ENCODE data around the gene PI4KA. TPM values are rescaled to one million over a fixed set of nuclear protein-coding genes. Genes with fewer than 3 reads are reported as not detected.

PI4KA gene
- total RNA-seq, 6 experiments from 2014 or later = 51.0 to 61.3 (median 57.2) TPM

DNA sequence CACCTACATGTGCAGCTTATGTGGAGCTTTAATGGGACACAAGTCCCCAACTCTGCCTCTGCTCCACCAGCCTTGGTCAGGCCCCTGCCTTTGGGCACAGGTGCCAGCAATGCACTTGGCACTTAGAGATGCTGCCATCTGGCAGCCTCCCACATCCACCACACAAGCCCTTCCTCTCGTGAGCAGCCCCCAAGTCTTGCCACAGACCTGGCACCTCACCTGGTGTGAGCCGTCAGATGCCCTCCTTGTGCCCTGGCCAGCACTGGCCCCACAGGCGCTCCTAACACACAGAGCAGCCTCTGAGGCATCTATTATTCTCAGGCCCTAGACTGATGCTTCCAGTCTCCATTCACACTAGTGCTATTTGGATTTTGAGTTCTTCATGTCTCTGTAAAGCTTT, 109.2 kb downstream of the PI4KA start:
- Mint-ChIP-seq H3K36me3 (ENCODE audit: low read depth) (peaks cover 12% of the 10 kb centered on the region; the same call in 1 of the 2 replicates), H3K4me1 (ENCODE audit: low read depth) (peaks cover 14% of the 10 kb centered on the region), H3K9me3 (no peaks in the 10 kb centered on the region), H3K4me3 (no peak overlapping the region), H3K27ac (no peak overlapping the region), H3K27me3 (ENCODE audit: insufficient read depth) (peaks cover 1% of the 10 kb centered on the region)
- TF ChIP-seq, protein P1, sequence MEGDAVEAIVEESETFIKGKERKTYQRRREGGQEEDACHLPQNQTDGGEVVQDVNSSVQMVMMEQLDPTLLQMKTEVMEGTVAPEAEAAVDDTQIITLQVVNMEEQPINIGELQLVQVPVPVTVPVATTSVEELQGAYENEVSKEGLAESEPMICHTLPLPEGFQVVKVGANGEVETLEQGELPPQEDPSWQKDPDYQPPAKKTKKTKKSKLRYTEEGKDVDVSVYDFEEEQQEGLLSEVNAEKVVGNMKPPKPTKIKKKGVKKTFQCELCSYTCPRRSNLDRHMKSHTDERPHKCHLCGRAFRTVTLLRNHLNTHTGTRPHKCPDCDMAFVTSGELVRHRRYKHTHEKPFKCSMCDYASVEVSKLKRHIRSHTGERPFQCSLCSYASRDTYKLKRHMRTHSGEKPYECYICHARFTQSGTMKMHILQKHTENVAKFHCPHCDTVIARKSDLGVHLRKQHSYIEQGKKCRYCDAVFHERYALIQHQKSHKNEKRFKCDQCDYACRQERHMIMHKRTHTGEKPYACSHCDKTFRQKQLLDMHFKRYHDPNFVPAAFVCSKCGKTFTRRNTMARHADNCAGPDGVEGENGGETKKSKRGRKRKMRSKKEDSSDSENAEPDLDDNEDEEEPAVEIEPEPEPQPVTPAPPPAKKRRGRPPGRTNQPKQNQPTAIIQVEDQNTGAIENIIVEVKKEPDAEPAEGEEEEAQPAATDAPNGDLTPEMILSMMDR (IDR thresholded peaks at IDR 0.05) = no peak
- no peak for DNase-seq

DNA sequence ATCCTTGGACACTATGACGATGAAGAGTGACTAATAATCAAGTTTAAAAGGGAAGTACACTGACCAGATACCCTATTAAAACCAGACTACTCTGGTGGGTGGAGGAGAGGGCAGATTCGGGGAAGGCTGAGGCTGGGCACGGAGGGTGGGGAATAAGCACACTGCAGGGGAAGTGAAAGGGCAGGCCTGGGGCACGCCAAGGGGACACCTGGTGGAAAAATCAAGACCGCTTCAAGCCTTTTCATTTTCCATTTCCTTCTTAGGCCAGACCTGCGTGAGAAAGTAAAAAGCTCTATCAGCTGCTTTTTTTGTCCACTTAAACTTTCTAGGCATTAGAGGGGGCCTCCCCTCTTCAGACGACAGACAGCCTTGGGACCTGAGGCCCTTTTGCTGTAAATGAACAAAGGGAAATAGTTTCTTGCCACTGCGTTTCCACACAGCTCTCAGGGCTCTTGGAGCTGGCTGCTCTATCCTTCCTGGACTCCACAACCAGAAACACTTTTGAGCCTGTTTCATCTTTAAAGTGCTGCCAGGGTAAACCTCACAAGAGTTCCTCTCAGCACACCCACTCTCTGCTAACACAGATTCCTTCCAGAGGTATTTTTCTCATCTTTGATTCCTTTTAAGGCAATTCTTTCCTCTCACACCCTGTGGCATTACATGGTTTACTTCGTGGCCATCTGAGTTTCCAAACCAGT, 109.7 kb downstream of the PI4KA start:
- no peaks in the 10 kb centered on the region for H3K9me3 Mint-ChIP-seq
- TF ChIP-seq, protein P1 (IDR thresholded peaks at IDR 0.05) = no peak
- peaks cover 1% of the 10 kb centered on the region for H3K27me3 Mint-ChIP-seq (ENCODE audit: insufficient read depth)
- H3K36me3 Mint-ChIP-seq (ENCODE audit: low read depth) = peaks cover 12% of the 10 kb centered on the region; the same call in 1 of the 2 replicates
- no peak for DNase-seq
- peaks cover 14% of the 10 kb centered on the region for H3K4me1 Mint-ChIP-seq (ENCODE audit: low read depth)
- H3K27ac Mint-ChIP-seq = no peak overlapping the region
- H3K4me3 Mint-ChIP-seq = no peak overlapping the region

DNA sequence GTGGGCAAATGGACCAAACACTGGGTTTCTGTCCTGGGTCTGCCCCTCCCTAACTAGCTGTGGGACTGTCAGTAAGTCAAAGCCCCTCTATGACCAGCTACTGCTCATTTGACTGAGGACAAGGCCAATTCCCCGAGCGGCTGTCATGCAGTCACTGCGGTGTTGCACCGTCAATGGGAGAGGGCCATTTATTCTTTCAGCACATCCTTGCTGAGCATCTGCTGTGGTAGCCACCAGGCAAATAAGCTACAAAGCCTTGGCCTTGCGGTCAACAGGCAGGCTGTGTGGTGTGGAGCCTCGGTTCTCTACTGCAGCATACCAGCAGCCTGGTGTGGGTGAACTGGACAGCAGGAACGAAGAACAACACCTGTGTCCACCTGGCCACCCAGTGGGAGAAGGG, 110.5 kb downstream of the PI4KA start:
- H3K36me3 Mint-ChIP-seq (ENCODE audit: low read depth) = peaks cover 11% of the 10 kb centered on the region; the same call in 1 of the 2 replicates
- H3K4me3 Mint-ChIP-seq = no peak overlapping the region
- H3K9me3 Mint-ChIP-seq = no peaks in the 10 kb centered on the region
- H3K27ac Mint-ChIP-seq = no peak overlapping the region
- peaks cover 14% of the 10 kb centered on the region for H3K4me1 Mint-ChIP-seq (ENCODE audit: low read depth)
- peaks cover 1% of the 10 kb centered on the region for H3K27me3 Mint-ChIP-seq (ENCODE audit: insufficient read depth)
- DNase-seq = no peak
- TF ChIP-seq, protein P1 (IDR thresholded peaks at IDR 0.05) = no peak

DNA sequence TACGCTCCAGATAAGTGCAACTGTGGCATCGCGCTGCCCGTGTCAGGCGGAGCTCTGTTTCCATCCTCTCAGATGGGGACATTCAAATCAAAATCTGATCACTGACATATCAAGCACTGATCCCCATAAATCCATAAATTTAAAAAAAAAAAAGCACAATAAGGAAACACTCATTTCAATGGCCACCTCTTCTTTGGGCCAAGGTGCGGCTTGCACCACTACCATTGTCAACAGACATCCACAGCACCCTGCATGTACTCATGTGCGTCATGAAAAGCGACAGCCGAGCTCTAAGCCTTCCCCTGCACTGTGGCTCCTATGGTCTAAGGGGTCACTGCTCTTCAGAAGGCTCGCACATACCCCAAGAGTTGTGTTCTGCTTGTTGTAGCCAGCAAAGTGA, 111.4 kb downstream of the PI4KA start:
- DNase-seq = no peak
- Mint-ChIP-seq H3K4me1 (ENCODE audit: low read depth) (peaks cover 14% of the 10 kb centered on the region), H3K27me3 (ENCODE audit: insufficient read depth) (peaks cover 1% of the 10 kb centered on the region; the same call in 1 of the 2 replicates), H3K36me3 (ENCODE audit: low read depth) (peaks cover 6% of the 10 kb centered on the region; the same call in 1 of the 2 replicates), H3K4me3 (no peak overlapping the region), H3K9me3 (no peaks in the 10 kb centered on the region), H3K27ac (no peak overlapping the region)
- TF ChIP-seq, protein P1 (IDR thresholded peaks at IDR 0.05) = no peak

DNA sequence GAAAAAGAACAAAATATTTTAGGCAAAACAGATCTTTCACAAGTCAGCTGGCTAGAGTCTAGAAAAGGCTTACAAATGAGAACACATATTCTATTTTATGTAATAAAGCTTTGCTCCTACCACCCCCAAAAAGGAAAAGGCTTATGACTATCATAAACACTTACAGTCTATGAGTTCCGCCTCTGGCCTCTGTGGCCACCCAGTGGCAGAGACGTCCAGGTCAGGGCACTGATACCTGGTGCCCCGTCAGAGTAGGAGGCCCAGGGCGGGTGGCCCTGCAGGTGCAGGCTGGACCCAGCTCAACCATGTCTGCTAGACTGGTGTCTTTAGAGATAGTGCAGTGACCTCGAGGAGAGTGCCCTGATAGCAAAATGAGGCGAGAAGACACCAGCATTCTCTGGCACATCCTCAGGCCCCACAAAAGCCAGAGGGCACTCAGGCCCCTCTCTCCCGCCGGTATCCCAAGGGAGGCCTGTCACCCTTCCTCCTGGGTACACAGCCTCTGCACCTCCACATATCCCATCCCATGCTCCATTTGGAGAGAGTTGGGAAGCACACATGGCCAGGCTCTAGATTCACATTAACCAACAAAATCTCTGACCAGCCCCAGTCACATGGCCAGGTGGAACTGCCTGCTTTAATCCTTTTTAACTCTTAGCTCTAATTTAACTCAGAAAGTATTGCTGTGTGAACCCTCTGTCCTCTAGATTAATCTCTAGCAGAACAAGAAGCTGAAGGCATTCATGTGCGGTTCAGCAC, 112.0 kb downstream of the PI4KA start:
- Mint-ChIP-seq H3K36me3 (ENCODE audit: low read depth) (peaks cover 12% of the 10 kb centered on the region; the same call in 1 of the 2 replicates), H3K4me1 (ENCODE audit: low read depth) (peaks cover 14% of the 10 kb centered on the region), H3K4me3 (no peak overlapping the region), H3K9me3 (no peaks in the 10 kb centered on the region), H3K27ac (no peak overlapping the region), H3K27me3 (ENCODE audit: insufficient read depth) (peaks cover 1% of the 10 kb centered on the region; the same call in 1 of the 2 replicates)
- no peak for DNase-seq
- TF ChIP-seq, protein P1 (IDR thresholded peaks at IDR 0.05) = no peak

Measured in HFFc6 (cell line).